WERI-Rb-1 (cell line): ENCODE data around the gene GAPT.

Experiments
- DNase-seq: peaks from one replicate; pipeline ENCODE4 v3.0.0-alpha.2; 2020
- H3K27ac ChIP-seq: fragments of 250-450 bp; sonication (Bioruptor Pico); 2 replicates; pipeline ENCODE4 v1.5.1; 2020; ENCODE audit warnings: mild to moderate bottlenecking, moderate library complexity
- H3K27me3 ChIP-seq: fragments of 250-450 bp; sonication (Bioruptor Pico); 2 replicates; pipeline ENCODE4 v1.5.1; 2021; ENCODE audit warnings: mild to moderate bottlenecking, low read depth, moderate library complexity; ENCODE audit not compliant: insufficient read depth, severe bottlenecking
- H3K36me3 ChIP-seq: fragments of 250-450 bp; sonication (Bioruptor Pico); 2 replicates; pipeline ENCODE4 v1.5.1; 2020; ENCODE audit warnings: mild to moderate bottlenecking, moderate library complexity
- H3K4me3 ChIP-seq: 2 replicates; pipeline ENCODE4 v1.5.1; 2011; ENCODE audit warnings: low read depth, mild to moderate bottlenecking, control low read depth, low read length
- H3K9me3 ChIP-seq: fragments of 250-450 bp; sonication (Bioruptor Pico); 2 replicates; pipeline ENCODE4 v1.5.1; 2021; ENCODE audit warnings: mild to moderate bottlenecking, moderate library complexity; ENCODE audit not compliant: severe bottlenecking
- CTCF ChIP-seq: IDR thresholded peaks from 2 replicates; pipeline ENCODE4 v1.5.1; 2011; ENCODE audit warnings: low read depth, mild to moderate bottlenecking, control low read depth, inconsistent platforms, low read length

Gene GAPT

GRCh38 chr5:58499941-58500340 is 8.7 kb downstream of the GAPT start:
- H3K27ac ChIP-seq = no peak overlapping the region
- no peak for DNase-seq

GRCh38 chr5:58501778-58502417 is 10.7 kb downstream of the GAPT start:
- peak; percentile 44; the same call in 1 of the 2 replicates for TF ChIP-seq CTCF
- Histone ChIP-seq H3K27ac (no peak overlapping the region), H3K36me3 (no peaks in the 10 kb centered on the region), H3K4me3 (no peak overlapping the region), H3K9me3 (no peaks in the 10 kb centered on the region), H3K27me3 (no peaks in the 10 kb centered on the region)
- DNase-seq = no peak

More at GRCh38 chr5:58499941-58500340, 8.7 kb downstream of the GAPT start:
- Histone ChIP-seq H3K27me3 (no peaks in the 10 kb centered on the region), H3K4me3 (no peak overlapping the region), H3K9me3 (no peaks in the 10 kb centered on the region), H3K36me3 (no peaks in the 10 kb centered on the region)
- TF ChIP-seq CTCF = no peak

- H3K9me3 ChIP-seq = no peaks in the 10 kb centered on the region
- H3K36me3 ChIP-seq = no peaks in the 10 kb centered on the region
- no peak for DNase-seq
- no peak for TF ChIP-seq CTCF
- H3K4me3 ChIP-seq = no peak overlapping the region
- H3K27me3 ChIP-seq = no peaks in the 10 kb centered on the region
- no peak overlapping the region for H3K27ac ChIP-seq
These were observed 12.3 kb downstream of the GAPT start for GRCh38 chr5:58503390-58504046.

GRCh38 chr5:58504766-58505165 is 13.5 kb downstream of the GAPT start:
- H3K27ac ChIP-seq = no peak overlapping the region
- H3K27me3 ChIP-seq = no peaks in the 10 kb centered on the region
- TF ChIP-seq CTCF = no peak
- no peaks in the 10 kb centered on the region for H3K36me3 ChIP-seq
- no peak overlapping the region for H3K4me3 ChIP-seq
- no peaks in the 10 kb centered on the region for H3K9me3 ChIP-seq
- no peak for DNase-seq

GRCh38 chr5:58505502-58505901 is 14.3 kb downstream of the GAPT start:
- no peak overlapping the region for H3K27ac ChIP-seq
- TF ChIP-seq CTCF = no peak
- no peaks in the 10 kb centered on the region for H3K9me3 ChIP-seq

More at GRCh38 chr5:58505502-58505901, 14.3 kb downstream of the GAPT start:
- H3K36me3 ChIP-seq = no peaks in the 10 kb centered on the region
- H3K27me3 ChIP-seq = no peaks in the 10 kb centered on the region
- H3K4me3 ChIP-seq = no peak overlapping the region
- DNase-seq = no peak
